Stimulated activated CD8-positive, alpha-beta memory T cell treated with anti-CD3 and anti-CD28 coated beads, Interleukin-7, amount 100 ng/mL, for 4 hours (primary cell): ENCODE data around the gene IGSF5.

Experiments
- DNase-seq, 2 donors: peaks; one replicate each; pipeline ENCODE4 v3.0.0-alpha.2; 2020; ENCODE audit warnings: low read depth in 2 of 2

Gene IGSF5

GRCh38 chr21:39822042-39822441 lies 77.1 kb downstream of the IGSF5 start:
- no peak for DNase-seq

GRCh38 chr21:39825250-39825649 lies 80.3 kb downstream of the IGSF5 start:
- no peak for DNase-seq

GRCh38 chr21:39834543-39834942 lies 89.6 kb downstream of the IGSF5 start:
- no peak for DNase-seq

GRCh38 chr21:39837861-39838359 lies 92.9 kb downstream of the IGSF5 start:
- DNase-seq = no peak

GRCh38 chr21:39840373-39841097 lies 95.6 kb downstream of the IGSF5 start:
- no peak for DNase-seq

- no peak for DNase-seq
Observed at GRCh38 chr21:39842741-39843459, 97.9 kb downstream of the IGSF5 start.

GRCh38 chr21:39843483-39843882 lies 98.5 kb downstream of the IGSF5 start:
- DNase-seq = no peak

- DNase-seq = no peak
Observed at GRCh38 chr21:39843916-39844315, 98.9 kb downstream of the IGSF5 start.

GRCh38 chr21:39845571-39846130 lies 100.7 kb downstream of the IGSF5 start:
- DNase-seq = no peak

GRCh38 chr21:39847877-39848276 lies 102.9 kb downstream of the IGSF5 start:
- DNase-seq = no peak

GRCh38 chr21:39849014-39849655 lies 104.2 kb downstream of the IGSF5 start:
- DNase-seq = no peak

GRCh38 chr21:39850333-39850732 lies 105.3 kb downstream of the IGSF5 start:
- no peak for DNase-seq

- no peak for DNase-seq
Observed at GRCh38 chr21:39851002-39851618, 106.1 kb downstream of the IGSF5 start.
